B cell (primary cell): Measurements from ENCODE around the gene AURKAIP1. TPM values are rescaled to one million over a fixed set of nuclear protein-coding genes. Genes with fewer than 3 reads are reported as not detected.
"Not testable (repeated sequence)": the region's sequence is repeated elsewhere in the genome, so short reads cannot be mapped to it uniquely, and the experiment has no call there.

Source experiments
- ATAC-seq: fragments of 200-7000 bp; cut with Tn5 transposase; one replicate; pipeline ENCODE4 v1.10.0; 2021; ENCODE audit warnings: low read depth, mild to moderate bottlenecking, moderate number of reproducible peaks, moderate library complexity
- CTCF ChIA-PET: fragments of 350-600 bp; sonication (Branson Sonifier 250); formaldehyde crosslinking; loops from one replicate; lab custom pipeline; 2021; ENCODE audit warnings: antibody characterized with exemption, inconsistent platforms; lab: Charles Lee
- POLR2A ChIA-PET: fragments of 350-600 bp; sonication (Branson Sonifier 250); formaldehyde crosslinking; loops from one replicate; lab custom pipeline; 2021; ENCODE audit warnings: antibody characterized with exemption; lab: Charles Lee
- DNase-seq: peaks from one replicate; pipeline ENCODE4 v3.0.0; 2013
- H2AFZ ChIP-seq: 2 replicates; pipeline ENCODE4 v1.6.1; 2012; ENCODE audit warnings: mild to moderate bottlenecking, low read depth, low read length; ENCODE audit not compliant: insufficient read depth, poor library complexity, severe bottlenecking
- H3K27ac ChIP-seq, 2 donors: 1 replicate in 1 of 2; 2 replicates in 1 of 2; pipeline ENCODE4 v1.5.1; 2012 to 2013; ENCODE audit warnings: low read length in 2 of 2, mild to moderate bottlenecking in 2 of 2, moderate library complexity in 1 of 2
- H3K27me3 ChIP-seq, 4 experiments: fragments of 200-600 bp in 1 of 4; sonication (generic) in 1 of 4; replicated peaks in 1 of 4; 1 replicate in 2 of 4; 2 replicates in 2 of 4; pipeline versions ENCODE4 v1.6.1 to v1.7.0; 2013 to 2016; ENCODE audit warnings: low read length in 3 of 4, mild to moderate bottlenecking in 2 of 4, mixed read lengths in 1 of 4, moderate library complexity in 1 of 4; ENCODE audit not compliant: insufficient read depth in 4 of 4, control insufficient read depth in 3 of 4; ENCODE audit errors: control extremely low read depth in 1 of 4
- H3K36me3 ChIP-seq, 2 experiments: replicated peaks in 1 of 2; 1 replicate in 1 of 2; 2 replicates in 1 of 2; pipeline versions ENCODE4 v1.6.1 to v1.7.1; 2013; ENCODE audit warnings: low read length in 1 of 2; ENCODE audit not compliant: insufficient read depth in 2 of 2, control insufficient read depth in 1 of 2; ENCODE audit errors: control extremely low read depth in 1 of 2, extremely low read depth in 1 of 2
- H3K4me1 ChIP-seq, 2 donors: fragments of 200-600 bp in 1 of 2; sonication (generic) in 1 of 2; 1 replicate in 1 of 2; 2 replicates in 1 of 2; pipeline versions ENCODE4 v1.5.1 to v1.6.1; 2013 to 2017; ENCODE audit warnings: low read length in 2 of 2; ENCODE audit not compliant: control insufficient read depth in 2 of 2, insufficient read depth in 2 of 2
- H3K4me2 ChIP-seq: replicated peaks from 2 replicates; pipeline ENCODE3; 2012; ENCODE audit warnings: mild to moderate bottlenecking, low read depth, low read length; ENCODE audit not compliant: poor library complexity, severe bottlenecking
- H3K4me3 ChIP-seq, 5 experiments: fragments of 200-600 bp in 1 of 5; sonication (generic) in 1 of 5; 1 replicate in 3 of 5; 2 replicates in 2 of 5; pipeline versions ENCODE4 v1.5.1 to v1.7.0; 2011 to 2016; ENCODE audit warnings: low read length in 4 of 5, mild to moderate bottlenecking in 4 of 5, low read depth in 2 of 5, control low read depth in 1 of 5, moderate library complexity in 1 of 5; ENCODE audit not compliant: insufficient read depth in 1 of 5; ENCODE audit errors: control extremely low read depth in 1 of 5, extremely low read depth in 1 of 5
- H3K79me2 ChIP-seq: fragments of 200-600 bp; sonication (generic); one replicate; pipeline ENCODE4 v1.6.0; 2016; ENCODE audit warnings: low read length; ENCODE audit not compliant: control insufficient read depth, insufficient read depth
- H3K9ac ChIP-seq: fragments of 200-600 bp; sonication (generic); 2 replicates; pipeline ENCODE4 v1.6.1; 2017; ENCODE audit warnings: mild to moderate bottlenecking, low read length, moderate library complexity
- H3K9me3 ChIP-seq, 3 donors: one replicate each; pipeline versions ENCODE4 v1.6.1 to v1.7.1; 2013; ENCODE audit warnings: low read length in 2 of 3; ENCODE audit not compliant: control insufficient read depth in 2 of 3, insufficient read depth in 1 of 3; ENCODE audit errors: control extremely low read depth in 1 of 3
- H4K20me1 ChIP-seq: 2 replicates; pipeline ENCODE4 v1.6.0; 2012; ENCODE audit warnings: mild to moderate bottlenecking, low read length; ENCODE audit not compliant: insufficient read depth, control insufficient read depth, poor library complexity, severe bottlenecking
- H3K27ac Mint-ChIP-seq: one replicate; pipeline ENCODE4 v1.8.0; 2021; ENCODE audit warnings: mixed read lengths
- H3K27me3 Mint-ChIP-seq: one replicate; pipeline ENCODE4 v1.8.0; 2021; ENCODE audit warnings: mixed read lengths
- H3K4me1 Mint-ChIP-seq: one replicate; pipeline ENCODE4 v1.8.0; 2021; ENCODE audit warnings: mixed read lengths
- H3K4me3 Mint-ChIP-seq: one replicate; pipeline ENCODE4 v1.8.0; 2021; ENCODE audit warnings: mixed read lengths
- H3K9me3 Mint-ChIP-seq: one replicate; pipeline ENCODE4 v1.8.0; 2022; ENCODE audit warnings: mixed read lengths; ENCODE audit not compliant: insufficient read depth
- EZH2 ChIP-seq: IDR thresholded peaks from 2 replicates; pipeline ENCODE4 v1.6.1; 2012; ENCODE audit warnings: borderline replicate concordance, low read depth, mild to moderate bottlenecking, moderate library complexity, low read length; ENCODE audit not compliant: insufficient read depth, poor library complexity, severe bottlenecking
- WGBS: methylation state at CpG from one replicate; pipeline ENCODE4 v1.1.5; 2013; ENCODE audit warnings: missing lambda C conversion rate; ENCODE audit not compliant: insufficient coverage; 5-methylcytosine and 5-hydroxymethylcytosine counted together
- intact Hi-C: fragments of 100-400 bp; cut with micrococcal nuclease; formaldehyde crosslinking; loops from one replicate; pipeline ENCODE4 v1.10.0; 2022
- polyA plus RNA-seq: library from polyadenylated mRNA; depleted of rRNA; stranded (reverse); fragments of >200 nt; gene quantifications from 2 replicates; pipeline ENCODE4 v1.2.3, GENCODE V29; 2012
- total RNA-seq, 2 donors: library from RNA; stranded (reverse); fragments of 120-200 nt in 1 of 2; gene quantifications; 1 replicate in 1 of 2; 2 replicates in 1 of 2; pipeline versions ENCODE4 v1.2.3 to v1.2.4, GENCODE V29; 2013 to 2022
- TF ChIP-seq, protein P1 (sequence below): fragments of 200-600 bp; IDR thresholded peaks from one replicate; pipeline ENCODE4 v1.8.0; 2022; ENCODE audit warnings: antibody characterized with exemption, mild to moderate bottlenecking

AURKAIP1 gene
- total and polyA plus RNA-seq, 2 donors (not counting 1 experiment from before 2014, with no cell fraction given) = 61.1 to 61.7 TPM

GRCh38 chr1:1385931-1386330 is 10.9 kb upstream of the AURKAIP1 start:
- no peaks in the 10 kb centered on the region for H3K9me3 Mint-ChIP-seq

DNA sequence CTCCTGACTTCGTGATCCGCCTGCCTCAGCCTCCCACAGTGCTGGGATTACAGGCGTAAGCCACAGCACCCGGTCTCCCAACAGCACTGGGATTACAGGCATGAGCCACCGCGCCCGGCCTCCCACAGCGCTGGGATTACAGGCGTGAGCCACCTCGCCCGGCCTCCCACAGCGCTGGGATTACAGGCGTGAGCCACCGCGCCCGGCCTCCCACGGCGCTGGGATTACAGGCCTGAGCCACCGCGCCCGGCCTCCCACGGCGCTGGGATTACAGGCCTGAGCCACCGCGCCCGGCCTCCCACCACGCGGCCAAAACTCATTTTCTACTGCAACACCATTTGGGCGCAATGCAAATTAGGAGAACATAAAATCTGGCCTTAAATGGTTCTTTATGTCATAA is 10.3 kb upstream of the AURKAIP1 start:
- peaks cover 30% of the 10 kb centered on the region for H4K20me1 ChIP-seq
- peaks cover 35% of the 10 kb centered on the region for H3K79me2 ChIP-seq
- intact Hi-C loops, H2AFZ ChIP-seq, DNase-seq, H3K9ac ChIP-seq, H3K27me3 ChIP-seq, H3K9me3 Mint-ChIP-seq, H3K27ac ChIP-seq, H3K4me2 ChIP-seq, H3K4me3 Mint-ChIP-seq, ATAC-seq, H3K4me3 ChIP-seq, H3K4me1 ChIP-seq, H3K27me3 Mint-ChIP-seq, POLR2A ChIA-PET, H3K4me1 Mint-ChIP-seq, H3K9me3 ChIP-seq, H3K27ac Mint-ChIP-seq: not testable (repeated sequence)
- 93% methylated on average over 17 of the region's 29 CpGs for WGBS
- CTCF ChIA-PET = interaction anchor here (1.0 kb wide), 1 partner anchor 10 kb away, joined by 3 read pairs; no protein-coding TSS in a partner anchor
- H3K36me3 ChIP-seq = peaks cover 9 to 47% of the 10 kb centered on the region in 2 experiments

More at GRCh38 chr1:1385931-1386330, 10.9 kb upstream of the AURKAIP1 start:
- no peaks in the 10 kb centered on the region for H3K4me1 ChIP-seq
- H3K36me3 ChIP-seq = peaks cover 11 to 53% of the 10 kb centered on the region in 2 experiments
- POLR2A ChIA-PET = no interaction called here
- H3K27ac ChIP-seq = no peak overlapping the region
- Mint-ChIP-seq H3K4me1 (no peaks in the 10 kb centered on the region), H3K27ac (no peak overlapping the region), H3K27me3 (no peaks in the 10 kb centered on the region), H3K4me3 (no peak overlapping the region)
- TF ChIP-seq EZH2 = no peak
- TF ChIP-seq, protein P1, sequence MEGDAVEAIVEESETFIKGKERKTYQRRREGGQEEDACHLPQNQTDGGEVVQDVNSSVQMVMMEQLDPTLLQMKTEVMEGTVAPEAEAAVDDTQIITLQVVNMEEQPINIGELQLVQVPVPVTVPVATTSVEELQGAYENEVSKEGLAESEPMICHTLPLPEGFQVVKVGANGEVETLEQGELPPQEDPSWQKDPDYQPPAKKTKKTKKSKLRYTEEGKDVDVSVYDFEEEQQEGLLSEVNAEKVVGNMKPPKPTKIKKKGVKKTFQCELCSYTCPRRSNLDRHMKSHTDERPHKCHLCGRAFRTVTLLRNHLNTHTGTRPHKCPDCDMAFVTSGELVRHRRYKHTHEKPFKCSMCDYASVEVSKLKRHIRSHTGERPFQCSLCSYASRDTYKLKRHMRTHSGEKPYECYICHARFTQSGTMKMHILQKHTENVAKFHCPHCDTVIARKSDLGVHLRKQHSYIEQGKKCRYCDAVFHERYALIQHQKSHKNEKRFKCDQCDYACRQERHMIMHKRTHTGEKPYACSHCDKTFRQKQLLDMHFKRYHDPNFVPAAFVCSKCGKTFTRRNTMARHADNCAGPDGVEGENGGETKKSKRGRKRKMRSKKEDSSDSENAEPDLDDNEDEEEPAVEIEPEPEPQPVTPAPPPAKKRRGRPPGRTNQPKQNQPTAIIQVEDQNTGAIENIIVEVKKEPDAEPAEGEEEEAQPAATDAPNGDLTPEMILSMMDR = no peak
- H4K20me1 ChIP-seq = peaks cover 30% of the 10 kb centered on the region
- no peak overlapping the region for H2AFZ ChIP-seq
- WGBS = 96% methylated on average over 8 of the region's 8 CpGs
- no peak overlapping the region for H3K9ac ChIP-seq
- CTCF ChIA-PET = interaction anchor here (1.0 to 1.7 kb wide), 2 partner anchors 9 to 13 kb away, joined by 3 to 4 read pairs; partner anchors contain the start of gene CCNL2
- DNase-seq (no peak), ATAC-seq (no peak)
- H3K79me2 ChIP-seq = peaks cover 30% of the 10 kb centered on the region
- H3K4me3 ChIP-seq = no peak overlapping the region
- H3K27me3 ChIP-seq = no peaks in the 10 kb centered on the region
- intact Hi-C loops = no loop called here
- H3K4me2 ChIP-seq = no peak overlapping the region
- H3K9me3 ChIP-seq = no peaks in the 10 kb centered on the region
